HG03097 (cell line): ENCODE results near the gene CYP39A1.

Source experiments
- ATAC-seq: cut with Tn5 transposase; IDR thresholded peaks from one replicate; pipeline ENCODE4 v1.9.1; 2021; ENCODE audit not compliant: unreplicated experiment, low FRiP score

CYP39A1 gene

DNA sequence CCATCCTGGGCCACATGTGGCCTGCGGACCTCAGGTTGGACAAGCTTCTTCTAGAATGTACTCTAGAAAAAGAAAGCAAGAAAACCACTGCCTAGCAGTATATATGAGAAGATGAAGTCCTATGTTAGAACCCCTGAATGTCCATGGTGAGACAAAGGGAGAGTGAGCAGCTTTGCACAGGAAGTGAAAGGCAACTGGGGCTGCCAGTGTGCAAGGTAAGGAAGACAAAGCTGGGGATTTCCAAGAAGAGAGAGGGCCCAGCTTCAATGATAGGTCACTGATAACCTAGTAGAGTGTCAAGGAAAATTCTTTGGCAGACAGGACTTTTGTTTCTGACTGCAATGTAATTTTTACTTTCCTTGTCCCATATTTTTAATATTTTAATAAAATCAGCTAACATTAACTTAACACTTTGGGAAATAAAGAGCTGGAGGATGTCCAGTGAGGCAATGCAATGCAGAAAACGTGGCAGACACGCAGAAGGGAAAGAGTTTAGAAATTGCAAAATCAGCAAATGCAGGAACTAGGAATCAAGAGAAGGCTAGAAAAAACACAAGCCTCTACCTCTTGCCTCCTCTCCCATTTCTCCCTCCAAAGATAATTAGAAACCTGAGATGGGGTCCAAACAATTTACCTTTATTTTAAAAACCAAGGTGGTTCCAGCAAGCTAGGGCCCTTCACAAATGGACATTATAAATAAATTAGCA is 47.4 kb downstream of the CYP39A1 start:
- ATAC-seq, result peak; percentile 56

DNA sequence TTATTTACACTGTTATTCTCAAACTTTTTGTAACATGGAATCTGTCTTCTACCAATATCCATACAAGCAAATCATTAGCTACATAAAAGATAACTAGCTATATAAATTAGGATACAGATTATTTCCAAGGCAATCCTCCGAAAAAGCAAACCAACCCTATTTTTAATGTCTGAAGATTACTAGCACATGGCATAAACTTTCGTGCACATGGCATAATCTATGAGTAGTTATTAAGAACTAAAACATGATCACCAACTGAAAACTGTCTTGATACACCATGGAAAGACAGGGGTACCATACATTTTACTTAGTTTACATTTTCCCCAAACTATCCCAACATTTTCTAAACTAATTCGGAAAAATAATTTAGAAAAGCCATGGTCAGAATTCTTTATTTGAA is 54.4 kb downstream of the CYP39A1 start:
- ATAC-seq, result no peak

DNA sequence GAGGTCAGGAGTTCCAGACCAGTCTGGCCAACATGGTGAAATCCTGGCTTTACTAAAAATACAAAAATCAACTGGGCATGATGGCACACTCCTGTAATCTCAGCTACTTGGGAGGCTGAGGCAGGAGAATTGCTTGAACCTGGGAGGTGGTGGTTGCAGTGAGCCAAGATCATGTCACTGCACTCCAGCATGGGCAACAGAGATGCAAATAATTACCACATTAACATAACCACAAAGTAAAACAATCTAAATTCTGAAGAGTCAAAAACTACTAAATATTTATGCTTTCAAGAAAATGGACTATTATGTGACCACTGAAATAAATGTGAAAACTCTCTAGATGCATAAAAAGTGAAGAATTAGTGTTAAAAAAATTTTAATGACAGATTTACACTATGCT is 59.9 kb downstream of the CYP39A1 start:
- no peak for ATAC-seq

DNA sequence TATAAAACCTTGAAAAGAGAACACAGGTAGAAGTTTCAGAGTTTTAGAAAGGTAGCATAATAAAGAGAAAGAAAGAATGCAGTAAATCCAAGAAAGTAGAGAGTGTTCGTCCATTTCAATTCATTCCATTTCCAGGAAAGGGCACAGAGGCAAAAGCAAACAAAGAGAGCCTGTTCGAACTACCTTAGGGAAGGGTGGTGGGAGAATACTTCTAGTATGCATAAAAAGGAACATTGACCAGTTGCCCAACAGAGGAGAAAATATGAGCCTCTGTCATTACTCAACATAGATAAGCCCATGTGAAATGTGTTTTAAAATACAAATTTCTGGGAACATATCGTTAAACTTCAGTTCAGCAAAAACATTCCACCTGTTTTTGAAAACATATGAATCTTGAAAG is 60.6 kb downstream of the CYP39A1 start:
- ATAC-seq, result no peak

DNA sequence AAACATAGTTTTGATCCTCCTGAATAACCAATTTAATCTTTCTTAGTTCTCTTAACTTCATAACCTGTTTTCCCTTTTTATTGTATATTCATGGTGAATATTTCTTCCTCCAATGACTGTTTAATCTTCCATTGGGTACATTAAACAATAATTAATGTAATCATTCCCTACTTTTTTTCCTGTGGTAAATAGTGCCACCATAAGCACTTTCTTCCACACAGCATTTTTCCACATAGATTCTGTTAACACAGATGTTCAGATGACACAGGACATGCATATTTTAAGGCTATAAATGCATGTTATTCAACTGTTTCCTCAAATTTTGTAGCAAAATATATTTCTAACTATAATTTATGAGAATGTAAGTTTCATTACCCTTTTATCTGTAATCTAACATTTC is 61.9 kb downstream of the CYP39A1 start:
- no peak for ATAC-seq

DNA sequence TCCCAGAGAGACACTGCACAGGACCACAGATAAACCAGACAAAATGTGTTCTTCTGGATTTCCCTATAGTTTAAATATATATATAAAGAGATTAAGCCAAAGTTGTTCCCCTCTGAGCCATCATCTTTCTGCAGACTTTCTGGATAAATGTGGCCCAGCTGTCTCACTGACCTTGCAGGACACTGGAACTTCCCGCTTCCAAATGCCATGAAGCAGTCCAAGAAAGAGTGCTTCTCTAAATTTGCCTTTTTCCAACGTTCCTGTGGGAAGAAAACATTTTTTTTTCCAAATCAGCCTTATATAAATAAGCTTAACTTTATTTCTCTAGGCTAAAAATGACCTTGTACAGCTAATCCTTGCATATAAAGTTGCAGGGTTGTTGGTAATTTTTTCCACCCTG is 65.7 kb downstream of the CYP39A1 start:
- no peak for ATAC-seq

DNA sequence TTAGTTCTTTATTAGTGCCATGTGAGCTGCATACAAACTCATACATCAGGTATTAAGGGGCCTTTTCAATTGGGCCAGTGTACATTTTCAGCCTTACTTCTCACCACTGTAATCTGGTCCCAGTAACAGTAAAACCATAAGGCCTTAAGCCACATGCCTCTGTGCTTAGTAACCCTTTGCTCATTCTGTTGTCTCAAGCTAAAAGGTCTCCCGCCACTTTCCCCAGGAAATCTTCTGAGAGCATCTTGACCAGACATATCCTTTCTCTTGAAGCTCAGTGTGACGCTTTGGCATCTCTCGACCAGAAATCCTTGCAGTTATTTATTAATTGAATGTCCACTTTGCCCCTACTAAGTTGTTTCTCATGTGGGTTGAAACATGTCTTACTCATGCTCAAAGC is 68.0 kb downstream of the CYP39A1 start:
- no peak for ATAC-seq

DNA sequence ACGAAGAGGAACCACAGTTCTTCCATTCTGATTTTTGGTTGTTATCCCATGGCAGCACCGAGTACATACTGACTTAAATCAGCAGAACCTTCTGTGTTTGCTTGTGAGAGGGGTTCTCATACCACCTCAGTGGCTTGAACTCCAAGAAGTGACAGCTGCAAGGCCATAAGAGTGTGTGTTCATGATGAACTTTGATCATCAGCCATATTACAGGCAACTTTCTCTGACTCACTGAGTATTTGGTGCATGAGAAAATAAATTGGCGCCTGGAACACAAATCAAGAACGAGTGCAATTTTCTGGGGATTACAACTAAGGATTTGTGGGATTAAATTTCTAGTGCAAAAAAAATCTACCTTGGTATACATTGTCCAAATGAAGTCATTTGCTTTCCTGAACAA is 68.9 kb downstream of the CYP39A1 start:
- ATAC-seq, result no peak

DNA sequence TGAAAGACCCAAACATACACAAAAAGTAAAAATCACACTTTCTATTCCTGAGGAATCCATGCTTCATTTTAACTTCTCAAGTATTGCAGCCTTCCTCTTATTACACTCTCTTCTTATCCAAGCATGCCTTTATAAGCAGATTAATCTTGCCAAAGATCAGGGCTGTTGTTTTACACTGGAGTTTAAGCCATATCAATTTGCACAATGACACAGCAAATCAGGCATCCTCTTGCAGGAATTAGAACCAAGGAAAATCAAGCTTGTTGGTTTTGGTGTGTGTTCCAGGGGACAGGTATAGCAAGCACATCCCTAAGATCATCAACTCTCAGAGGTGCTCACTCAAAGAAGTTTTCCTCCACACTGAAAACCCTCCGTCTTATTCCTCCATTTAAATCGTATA is 69.5 kb downstream of the CYP39A1 start:
- ATAC-seq, result no peak

DNA sequence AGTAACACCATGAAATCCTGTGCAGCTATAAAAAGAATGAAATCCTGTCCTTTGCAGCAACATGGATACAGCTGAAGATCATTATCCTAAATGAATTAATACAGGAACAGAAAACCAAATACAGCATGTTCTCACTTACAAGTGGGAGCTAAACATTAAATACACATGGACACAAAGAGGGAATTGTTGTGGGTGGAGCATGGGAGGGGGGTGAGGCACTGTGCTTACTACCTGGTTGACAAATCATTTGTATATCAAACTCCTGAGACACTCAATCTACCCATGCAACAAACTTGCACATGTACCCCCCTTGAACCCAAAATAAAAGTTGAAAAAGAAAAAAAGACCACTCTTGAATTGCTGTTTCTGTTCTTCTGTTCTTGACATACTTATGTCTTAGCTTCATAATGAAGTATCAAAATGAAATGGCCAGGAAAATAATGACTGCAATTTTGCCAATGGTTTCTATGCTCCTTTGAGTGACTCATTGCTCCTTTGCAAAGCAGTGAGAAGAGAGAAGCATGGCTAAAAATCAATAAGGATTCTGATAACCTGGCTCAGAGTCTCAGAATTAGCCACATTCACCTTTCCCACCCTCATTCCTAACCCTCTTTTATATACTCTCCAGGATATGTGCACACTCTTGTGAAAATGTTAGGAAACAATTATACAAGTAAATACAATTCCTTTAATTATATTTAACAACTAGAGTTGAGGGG is 71.0 kb downstream of the CYP39A1 start:
- no peak for ATAC-seq

DNA sequence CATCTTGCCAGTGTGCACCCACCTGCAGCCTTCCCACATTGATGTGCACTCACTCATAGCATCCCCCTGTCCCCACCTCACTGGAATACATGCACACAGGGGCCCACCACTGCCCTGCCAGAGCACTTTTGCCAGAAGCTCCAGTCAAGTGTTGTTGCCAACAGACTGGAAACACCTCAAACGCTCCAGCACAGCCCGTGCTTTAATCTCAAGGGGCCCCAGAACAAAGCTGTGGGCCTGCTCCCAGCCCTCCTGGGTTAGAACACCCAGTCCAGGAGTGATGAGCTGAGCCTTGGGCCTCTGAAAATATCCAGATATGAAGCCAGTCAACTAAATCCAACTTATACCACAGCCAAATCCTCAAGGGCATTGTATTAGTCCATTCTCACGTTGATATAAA is 77.1 kb downstream of the CYP39A1 start:
- no peak for ATAC-seq

DNA sequence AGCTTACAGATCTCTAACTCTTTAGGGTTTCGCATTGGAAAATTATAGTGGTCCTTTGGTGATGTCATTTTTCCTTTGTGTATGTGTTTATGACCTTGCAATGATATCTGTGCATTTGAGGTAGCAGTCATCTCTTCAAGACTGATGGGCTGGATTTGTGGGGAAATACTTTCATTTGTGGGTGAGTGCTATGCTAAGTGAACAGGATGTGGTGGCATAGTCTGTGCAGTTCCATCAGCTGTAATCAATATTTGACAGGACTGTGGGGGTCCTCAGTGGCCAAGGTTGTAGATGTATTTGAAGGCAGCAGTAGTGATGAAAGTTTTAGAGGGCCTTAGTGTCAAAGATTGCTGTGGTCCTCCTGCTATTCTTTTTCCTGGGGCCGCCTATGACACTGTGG is 79.5 kb downstream of the CYP39A1 start:
- no peak for ATAC-seq

DNA sequence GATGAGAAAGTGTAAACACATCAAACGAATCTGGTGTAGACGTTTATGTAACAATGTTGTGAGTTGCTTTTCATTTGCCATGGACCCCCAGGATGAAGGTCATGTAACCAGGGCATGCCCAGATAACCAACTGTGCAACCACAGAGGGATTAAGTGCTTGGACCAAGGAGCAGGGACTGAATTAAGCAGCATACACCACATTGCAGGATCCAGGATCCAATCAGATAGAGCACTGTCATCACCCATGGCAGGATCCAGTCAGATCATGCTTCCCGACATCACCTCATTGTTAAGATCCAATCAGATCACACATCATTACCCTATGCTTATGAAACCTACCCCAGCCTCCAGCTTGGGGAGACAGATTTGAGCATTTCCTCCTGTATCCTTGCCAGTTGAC is 87.1 kb downstream of the CYP39A1 start:
- no peak for ATAC-seq

DNA sequence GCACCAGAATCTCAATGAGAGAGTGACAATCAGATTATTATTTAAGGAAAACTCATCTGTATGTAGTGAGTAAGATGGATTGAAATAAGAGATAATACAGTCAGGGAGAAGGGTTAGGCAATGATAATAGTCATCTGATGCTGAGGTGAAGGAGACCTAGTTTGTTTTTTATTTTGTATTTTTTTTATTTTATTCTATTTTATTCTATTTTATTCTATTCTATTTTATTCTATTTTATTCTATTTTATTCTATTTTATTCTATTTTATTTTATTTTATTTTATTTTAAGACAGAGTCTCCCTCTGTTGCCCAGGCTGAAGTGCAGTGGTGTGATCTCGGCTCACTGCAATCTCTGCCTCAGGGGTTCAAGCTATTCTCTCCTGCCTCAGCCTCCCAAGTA is 88.7 kb downstream of the CYP39A1 start:
- ATAC-seq, result no peak

DNA sequence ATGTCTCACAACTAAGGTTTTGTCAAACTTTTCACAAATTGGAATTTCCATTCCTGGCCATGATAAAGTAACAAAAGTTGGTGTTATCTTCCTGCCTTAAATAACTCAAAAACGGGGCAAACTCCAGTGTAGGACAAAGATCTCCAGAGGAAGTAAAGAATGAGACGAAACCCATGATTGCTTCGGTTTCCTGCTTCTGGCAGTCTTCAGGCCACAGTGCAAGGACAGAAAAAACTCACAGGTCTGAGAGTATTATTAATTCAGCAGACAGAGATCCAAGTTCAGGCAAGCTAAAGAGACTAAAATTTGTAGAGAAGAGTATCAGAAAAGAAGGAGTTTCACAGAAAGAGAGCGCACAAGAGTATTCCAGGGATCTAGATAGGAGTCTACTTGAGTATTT is 96.6 kb downstream of the CYP39A1 start:
- no peak for ATAC-seq

DNA sequence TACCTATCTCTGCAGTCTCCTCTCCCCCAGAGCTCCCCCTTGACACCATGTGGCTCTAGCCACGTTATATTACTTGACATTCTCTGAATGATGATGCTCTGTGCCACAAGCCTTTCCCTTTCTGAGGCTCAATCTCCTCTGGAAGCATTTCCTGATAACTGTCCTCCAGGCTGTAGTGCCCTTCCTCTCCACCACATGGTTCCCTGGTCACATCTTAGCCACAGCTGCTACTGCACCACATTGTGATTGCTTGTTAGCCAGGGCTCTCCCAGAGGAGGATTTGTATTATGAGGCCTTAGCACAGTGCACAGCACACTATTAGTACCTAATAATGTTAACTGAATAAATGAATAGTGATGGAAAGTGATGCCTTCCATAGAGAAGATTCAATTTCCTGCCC is 97.5 kb downstream of the CYP39A1 start:
- no peak for ATAC-seq

DNA sequence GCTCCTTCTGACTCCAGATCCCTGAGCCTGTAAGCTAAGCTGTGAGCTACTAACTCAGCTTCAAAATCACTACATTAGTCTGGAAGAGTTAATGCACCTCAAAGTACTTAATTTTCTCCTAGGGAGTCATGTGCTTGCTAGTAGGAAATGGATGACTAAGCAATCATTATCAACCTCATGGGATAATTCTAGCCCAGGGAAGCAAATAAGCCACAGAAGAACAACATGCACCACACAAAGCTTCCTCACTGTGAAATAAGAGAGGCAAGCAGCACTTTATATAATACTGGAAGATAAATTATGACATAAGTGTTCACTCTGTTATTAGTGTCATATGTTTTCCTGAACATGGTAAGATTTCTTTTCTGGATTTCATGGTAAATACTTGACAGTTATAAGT is 103.5 kb downstream of the CYP39A1 start:
- no peak for ATAC-seq

DNA sequence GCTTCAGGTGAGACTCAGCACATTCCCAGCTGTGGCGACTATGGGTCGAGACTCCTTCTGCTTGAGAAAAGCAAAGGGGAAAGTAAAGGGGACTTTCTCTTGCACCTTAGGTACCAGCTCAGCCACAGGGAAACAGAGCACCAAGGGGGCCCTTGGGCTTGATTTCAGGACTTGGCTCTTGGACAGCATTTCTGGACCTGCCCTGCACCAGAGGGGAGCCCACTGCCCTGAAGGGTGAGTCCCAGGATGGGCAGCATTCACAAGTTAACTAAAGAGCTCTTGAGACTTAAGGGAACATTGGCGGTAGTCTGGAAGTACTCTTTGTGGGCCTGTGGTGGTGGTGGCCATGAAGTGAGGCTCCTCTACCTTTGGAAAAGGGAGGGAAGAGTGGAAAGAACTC is 111.1 kb downstream of the CYP39A1 start:
- ATAC-seq, result no peak

DNA sequence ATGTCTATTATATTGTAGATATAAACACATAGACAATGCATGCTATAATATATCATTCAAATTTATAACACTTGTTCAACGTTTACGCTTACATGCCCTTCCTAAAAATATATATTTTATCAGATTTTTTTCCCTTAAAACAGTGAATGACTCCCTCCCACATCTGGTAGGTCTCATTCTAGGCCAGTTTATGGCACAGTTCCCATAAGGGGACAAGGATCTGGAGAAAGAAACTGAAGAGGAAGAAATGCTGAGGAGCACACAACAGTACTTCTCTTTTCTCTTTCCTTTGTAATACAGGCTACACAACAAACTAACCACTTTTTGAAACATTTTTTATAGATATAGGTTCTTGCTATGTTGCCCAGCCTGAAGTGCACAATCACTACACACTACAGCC is 112.8 kb downstream of the CYP39A1 start:
- no peak for ATAC-seq

DNA sequence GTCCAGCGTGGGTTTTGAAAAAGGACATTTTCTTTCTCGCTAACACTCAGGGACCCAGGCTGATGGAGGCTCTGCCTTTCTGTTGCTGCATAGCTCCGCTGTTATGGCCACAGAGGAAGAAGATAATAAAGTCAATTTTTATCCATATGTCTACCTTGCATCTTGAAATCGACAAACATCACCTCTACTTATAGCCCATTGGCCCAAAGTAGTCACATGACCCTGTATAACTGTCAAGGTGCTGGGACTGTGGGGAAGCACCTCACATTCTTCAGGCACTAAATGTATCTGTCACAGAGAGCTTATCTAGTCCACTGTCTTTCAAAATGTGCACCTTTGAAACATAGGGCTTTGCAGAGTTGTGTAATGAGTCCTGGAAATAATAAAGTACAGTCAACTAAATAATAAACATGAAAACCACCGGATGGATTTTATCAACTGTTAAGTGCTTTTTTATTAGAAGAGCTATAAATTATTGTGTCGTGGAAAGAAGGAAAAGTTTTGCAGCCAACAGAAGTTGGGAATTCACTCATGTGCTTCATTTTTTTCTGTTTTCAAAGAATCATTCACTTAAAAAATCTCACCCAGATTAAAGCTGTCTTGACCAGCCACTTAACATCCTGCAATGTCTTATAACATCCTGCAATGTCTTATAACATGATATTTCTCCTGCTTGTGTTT is 113.7 kb downstream of the CYP39A1 start:
- ATAC-seq, result no peak

DNA sequence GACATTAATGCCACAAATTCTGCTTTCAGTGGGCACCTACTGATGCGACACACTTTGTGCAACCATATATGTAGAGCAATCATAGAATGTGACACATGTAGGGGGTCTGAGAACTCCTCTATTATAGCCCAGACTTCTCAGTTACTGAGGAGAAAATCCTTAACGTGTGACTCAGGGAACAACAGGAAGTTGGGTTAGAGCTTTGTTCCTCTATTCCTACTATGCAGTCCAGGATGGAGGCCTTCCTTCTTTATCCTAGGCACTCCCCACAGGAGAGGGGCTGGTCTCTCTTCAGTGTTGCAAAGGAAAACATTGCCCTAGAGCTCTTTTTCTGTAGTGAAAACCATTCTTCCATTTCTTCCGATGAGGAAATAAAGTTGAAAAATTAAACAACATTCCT is 121.7 kb downstream of the CYP39A1 start:
- no peak for ATAC-seq
